ENCODE measurements around the gene CPD.
"Not testable (repeated sequence)": the region's sequence is repeated elsewhere in the genome, so short reads cannot be mapped to it uniquely, and the experiment has no call there.

Gene CPD

DNA sequence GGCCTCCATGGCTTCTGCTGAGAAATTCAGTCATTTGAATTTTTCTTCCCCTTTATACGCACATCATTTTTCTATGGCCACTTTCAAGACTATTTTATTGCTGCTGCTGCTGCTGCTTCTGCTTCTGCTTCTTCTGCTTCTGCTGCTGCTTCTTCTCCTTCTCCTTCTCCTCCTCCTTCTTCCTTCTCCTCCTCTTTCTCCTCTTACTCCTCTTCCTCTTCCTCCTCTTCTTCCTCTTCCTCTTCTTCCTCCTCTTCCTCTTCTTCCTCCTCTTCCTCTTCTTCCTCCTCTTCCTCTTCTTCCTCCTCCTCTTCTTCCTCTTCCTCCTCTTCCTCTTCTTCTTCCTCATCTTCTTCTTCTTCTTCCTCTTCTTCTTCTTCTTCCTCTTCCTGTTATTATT lies 22.4 kb downstream of the CPD start:
- no peak overlapping the region for H3K4me3 ChIP-seq
- no peak overlapping the region for H3K4me2 ChIP-seq
- H4K20me1 ChIP-seq, result peaks cover 0 to 5% (median 0%) of the 10 kb centered on the region in 11 experiments; a peak in 1 of 22 replicates
- H3K27me3 ChIP-seq, result no peaks in the 10 kb centered on the region
- peaks cover 0 to 8% (median 0%) of the 10 kb centered on the region in 11 experiments; a peak in 3 of 22 replicates for H3K36me3 ChIP-seq
- no peak overlapping the region for H3K27ac ChIP-seq
- H3K9ac ChIP-seq, result no peak overlapping the region
- H3K4me1 ChIP-seq, result no peaks in the 10 kb centered on the region
- no peak for TF ChIP-seq Cebpa-rat (IDR thresholded peaks at IDR 0.05)
- H3K9me3 ChIP-seq (replicated peaks in 1 of 11), result peaks cover 0 to 9% (median 0%) of the 10 kb centered on the region in 11 experiments; a peak in 2 of 22 replicates

DNA sequence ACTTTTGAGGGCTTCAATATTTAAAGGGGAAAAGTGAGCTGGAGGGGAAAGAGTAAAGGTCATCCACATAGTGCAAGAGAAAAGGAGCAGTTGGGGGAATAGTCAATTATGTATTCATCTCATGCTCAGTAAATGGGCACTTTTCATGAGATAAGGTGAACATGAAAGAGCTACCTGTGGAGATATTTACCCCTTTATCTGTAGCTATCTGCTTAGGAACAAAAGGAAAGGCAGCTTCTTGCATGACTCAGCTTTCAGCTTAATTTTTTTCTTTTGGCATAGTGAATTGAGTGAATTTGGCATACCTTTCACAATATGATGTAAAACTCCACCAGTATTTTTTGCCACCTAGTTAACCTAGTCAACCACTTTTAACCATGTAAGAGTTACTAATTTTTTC lies 26.4 kb downstream of the CPD start:
- H3K36me3 ChIP-seq, result peaks cover 0 to 8% (median 0%) of the 10 kb centered on the region in 11 experiments; a peak in 3 of 22 replicates
- no peak overlapping the region for H3K9ac ChIP-seq
- H3K27ac ChIP-seq, result no peak overlapping the region
- no peak for TF ChIP-seq Cebpa-rat (IDR thresholded peaks at IDR 0.05)
- H3K4me3 ChIP-seq, result no peak overlapping the region
- no peaks in the 10 kb centered on the region for H3K27me3 ChIP-seq
- no peaks in the 10 kb centered on the region for H3K4me1 ChIP-seq
- H3K9me3 ChIP-seq (replicated peaks in 1 of 11), result peaks cover 0 to 9% (median 0%) of the 10 kb centered on the region in 11 experiments; a peak in 2 of 22 replicates
- H4K20me1 ChIP-seq, result peaks cover 0 to 5% (median 0%) of the 10 kb centered on the region in 11 experiments; a peak in 1 of 22 replicates
- no peak overlapping the region for H3K4me2 ChIP-seq

DNA sequence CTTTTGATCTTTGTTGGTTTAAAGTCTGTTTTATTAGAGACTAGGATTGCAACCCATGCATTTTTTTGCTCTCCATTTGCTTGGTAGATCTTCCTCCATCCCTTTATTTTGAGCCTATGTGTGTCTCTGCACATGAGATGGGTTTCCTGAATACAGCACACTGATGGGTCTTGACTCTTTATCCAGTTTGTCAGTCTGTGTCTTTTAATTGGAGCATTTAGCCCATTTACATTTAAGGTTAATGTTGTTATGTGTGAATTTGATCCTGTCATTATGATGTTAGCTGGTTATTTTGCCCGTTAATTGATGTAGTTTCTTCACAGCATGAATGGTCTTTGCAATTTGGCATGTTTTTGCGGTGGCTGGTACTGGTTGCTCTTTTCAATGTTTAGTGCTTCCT lies 31.9 kb downstream of the CPD start:
- not testable (repeated sequence) for H3K4me3 ChIP-seq

DNA sequence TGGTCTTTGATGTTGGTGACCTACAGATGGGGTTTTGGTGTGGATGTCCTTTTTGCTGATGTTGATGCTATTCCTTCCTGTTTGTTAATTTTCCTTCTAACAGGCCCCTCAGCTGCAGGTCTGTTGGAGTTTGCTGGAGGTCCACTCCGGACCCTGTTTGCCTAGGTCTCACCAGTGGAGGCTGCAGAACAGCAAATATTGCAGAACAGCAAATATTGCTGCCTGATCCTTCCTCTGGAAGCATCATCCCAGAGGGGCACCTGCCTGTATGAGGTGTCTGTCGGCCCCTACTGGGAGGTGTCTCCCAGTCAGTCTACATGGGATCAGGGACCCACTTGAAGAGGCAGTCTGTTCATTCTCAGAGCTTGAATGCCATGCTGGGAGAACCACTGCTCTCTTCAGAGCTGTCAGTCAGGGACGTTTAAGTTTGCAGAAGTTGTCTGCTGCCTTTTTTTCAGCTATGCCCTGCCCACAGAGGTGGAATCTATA lies 33.3 kb downstream of the CPD start:
- H3K27me3 ChIP-seq, H3K4me2 ChIP-seq, H3K36me3 ChIP-seq, H3K9ac ChIP-seq, H3K4me3 ChIP-seq, H3K27ac ChIP-seq, H4K20me1 ChIP-seq, H3K4me1 ChIP-seq: not testable (repeated sequence)
- peaks cover 0 to 18% (median 11%) of the 10 kb centered on the region in 11 experiments; a peak in 12 of 22 replicates for H3K9me3 ChIP-seq (replicated peaks in 1 of 11)

More for the DNA sequence above, 31.9 kb downstream of the CPD start:
- not testable (repeated sequence) for H3K4me1 ChIP-seq, H4K20me1 ChIP-seq, H3K4me2 ChIP-seq, H3K9ac ChIP-seq, H3K36me3 ChIP-seq, H3K27ac ChIP-seq, H3K27me3 ChIP-seq
- peaks cover 0 to 18% (median 11%) of the 10 kb centered on the region in 11 experiments; a peak in 12 of 22 replicates for H3K9me3 ChIP-seq (replicated peaks in 1 of 11)

DNA sequence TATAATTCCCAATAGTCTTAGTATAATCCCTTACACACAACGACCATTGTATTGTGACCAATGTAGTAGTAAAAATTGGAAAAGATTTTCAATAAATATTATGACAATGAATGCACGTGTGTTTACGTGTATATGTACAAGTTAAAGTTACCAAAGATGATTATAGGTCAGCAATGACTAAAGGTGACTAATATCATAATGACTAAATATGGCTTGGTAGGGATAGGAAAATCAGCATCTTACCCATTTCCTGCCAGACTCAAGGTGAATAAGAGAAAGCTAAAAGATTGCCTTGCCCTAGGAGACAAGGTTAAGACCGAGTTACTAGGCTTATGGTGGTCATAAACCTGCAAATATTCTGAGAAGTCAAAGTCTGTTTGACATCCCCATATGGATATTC lies 34.4 kb downstream of the CPD start:
- TF ChIP-seq Cebpa-rat (IDR thresholded peaks at IDR 0.05), result no peak
- Histone ChIP-seq H3K4me2 (no peak overlapping the region), H3K36me3 (peaks cover 0 to 10% (median 5%) of the 10 kb centered on the region in 11 experiments; a peak in 7 of 22 replicates), H4K20me1 (no peaks in the 10 kb centered on the region), H3K27ac (no peak overlapping the region), H3K27me3 (no peaks in the 10 kb centered on the region), H3K9ac (no peak overlapping the region), H3K4me1 (no peaks in the 10 kb centered on the region), H3K4me3 (no peak overlapping the region), H3K9me3 (replicated peaks in 1 of 11) (peaks cover 0 to 18% (median 11%) of the 10 kb centered on the region in 11 experiments; a peak in 12 of 22 replicates)

DNA sequence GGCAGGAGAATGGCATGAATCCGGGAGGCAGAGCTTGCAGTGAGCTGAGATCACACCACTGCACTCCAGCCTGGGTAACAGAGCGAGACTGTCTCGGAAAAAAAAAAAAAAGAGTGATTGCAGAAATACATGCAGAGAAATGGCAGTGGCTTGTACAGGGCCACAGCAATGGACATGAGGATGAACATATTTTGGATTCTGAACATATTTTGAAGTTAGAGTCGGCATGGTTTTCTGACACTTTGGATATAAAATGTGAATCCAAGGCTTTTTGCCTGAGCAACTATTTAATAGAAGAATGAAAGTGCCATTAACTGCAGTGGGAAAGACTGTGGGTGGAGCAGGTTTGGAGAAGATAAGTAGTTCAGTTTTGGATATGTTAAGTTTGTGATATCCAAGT lies 35.8 kb downstream of the CPD start:
- Histone ChIP-seq H3K4me3 (no peak overlapping the region), H3K9me3 (replicated peaks in 1 of 11) (peaks cover 0 to 18% (median 11%) of the 10 kb centered on the region in 11 experiments; a peak in 12 of 22 replicates), H4K20me1 (no peaks in the 10 kb centered on the region), H3K27me3 (no peaks in the 10 kb centered on the region), H3K4me2 (no peak overlapping the region), H3K27ac (no peak overlapping the region), H3K4me1 (no peaks in the 10 kb centered on the region), H3K9ac (no peak overlapping the region), H3K36me3 (peaks cover 0 to 10% (median 5%) of the 10 kb centered on the region in 11 experiments; a peak in 7 of 22 replicates)
- TF ChIP-seq Cebpa-rat (IDR thresholded peaks at IDR 0.05), result no peak

DNA sequence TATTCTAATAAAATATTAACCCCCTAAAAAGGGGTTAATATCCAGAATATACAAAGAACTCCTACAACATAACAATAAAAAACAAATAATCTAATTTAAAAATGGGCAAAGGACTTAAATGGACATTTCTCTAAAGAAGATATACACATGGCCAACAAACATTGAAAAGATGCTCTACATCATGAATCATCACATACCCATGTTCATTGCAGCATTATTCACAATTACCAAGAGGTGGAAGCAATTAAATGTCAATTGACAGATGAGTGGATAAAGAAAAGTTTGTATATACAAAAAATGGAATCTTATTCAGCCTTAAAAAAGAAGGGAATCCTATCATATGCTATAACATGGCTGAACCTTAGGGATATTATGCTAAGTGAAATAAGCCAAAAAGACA lies 36.8 kb downstream of the CPD start:
- Histone ChIP-seq H3K36me3 (peaks cover 0 to 10% (median 5%) of the 10 kb centered on the region in 11 experiments; a peak in 7 of 22 replicates), H3K9me3 (replicated peaks in 1 of 11) (peaks cover 0 to 18% (median 11%) of the 10 kb centered on the region in 11 experiments; a peak in 12 of 22 replicates), H3K27ac (no peak overlapping the region), H3K9ac (no peak overlapping the region), H3K4me1 (no peaks in the 10 kb centered on the region), H3K4me2 (no peak overlapping the region), H4K20me1 (no peaks in the 10 kb centered on the region), H3K27me3 (no peaks in the 10 kb centered on the region), H3K4me3 (no peak overlapping the region)
- TF ChIP-seq Cebpa-rat (IDR thresholded peaks at IDR 0.05), result no peak

DNA sequence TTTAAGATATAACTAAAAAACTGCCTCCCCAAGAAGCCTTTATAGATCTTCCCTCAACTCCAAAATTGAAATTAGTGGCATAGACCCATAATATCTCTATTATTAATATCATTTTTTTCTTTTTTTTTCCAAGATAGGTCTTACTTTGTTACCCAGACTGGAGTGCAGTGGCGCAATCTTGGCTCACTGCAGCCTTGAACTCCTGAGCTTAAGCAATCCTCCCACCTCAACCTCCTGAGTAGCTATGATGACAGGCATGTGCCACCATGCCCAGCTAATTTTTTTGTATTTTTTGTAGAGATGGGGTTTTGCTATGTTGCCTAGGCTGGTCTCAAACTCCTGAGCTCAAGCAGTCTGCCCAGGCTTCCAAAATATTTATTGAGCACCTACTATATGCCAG lies 39.3 kb downstream of the CPD start:
- H3K9ac ChIP-seq; H3K27me3 ChIP-seq; H3K4me3 ChIP-seq; H3K9me3 ChIP-seq (replicated peaks in 1 of 11); H3K4me2 ChIP-seq; H3K4me1 ChIP-seq; H3K27ac ChIP-seq; H4K20me1 ChIP-seq: not testable (repeated sequence)
- peaks cover 5 to 24% (median 13%) of the 10 kb centered on the region in 11 experiments; a peak in 20 of 22 replicates for H3K36me3 ChIP-seq

DNA sequence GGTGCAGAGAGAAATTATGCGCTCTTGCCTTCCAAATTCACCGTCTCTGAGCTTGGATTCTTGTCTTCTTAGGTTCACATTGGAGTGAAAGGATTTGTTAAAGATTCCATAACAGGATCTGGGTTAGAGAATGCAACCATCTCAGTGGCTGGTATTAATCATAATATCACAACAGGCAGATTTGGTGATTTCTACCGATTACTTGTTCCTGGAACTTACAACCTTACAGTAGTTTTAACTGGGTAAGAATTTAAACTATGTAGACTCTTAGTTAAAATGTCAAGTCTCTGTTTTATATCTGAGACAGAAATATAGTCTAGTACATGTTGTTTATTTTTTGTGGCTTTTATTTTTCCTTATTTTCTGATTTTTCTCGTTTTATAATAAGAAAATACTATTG lies 42.9 kb downstream of the CPD start:
- Histone ChIP-seq H3K27me3 (no peaks in the 10 kb centered on the region), H3K4me2 (no peak overlapping the region), H3K27ac (no peak overlapping the region), H3K9me3 (replicated peaks in 1 of 11) (no peaks in the 10 kb centered on the region), H4K20me1 (no peaks in the 10 kb centered on the region), H3K4me3 (no peak overlapping the region), H3K9ac (no peak overlapping the region), H3K36me3 (peaks cover 11 to 53% (median 31%) of the 10 kb centered on the region in 11 experiments; a peak in 21 of 22 replicates), H3K4me1 (no peaks in the 10 kb centered on the region)
- TF ChIP-seq Cebpa-rat (IDR thresholded peaks at IDR 0.05), result no peak

DNA sequence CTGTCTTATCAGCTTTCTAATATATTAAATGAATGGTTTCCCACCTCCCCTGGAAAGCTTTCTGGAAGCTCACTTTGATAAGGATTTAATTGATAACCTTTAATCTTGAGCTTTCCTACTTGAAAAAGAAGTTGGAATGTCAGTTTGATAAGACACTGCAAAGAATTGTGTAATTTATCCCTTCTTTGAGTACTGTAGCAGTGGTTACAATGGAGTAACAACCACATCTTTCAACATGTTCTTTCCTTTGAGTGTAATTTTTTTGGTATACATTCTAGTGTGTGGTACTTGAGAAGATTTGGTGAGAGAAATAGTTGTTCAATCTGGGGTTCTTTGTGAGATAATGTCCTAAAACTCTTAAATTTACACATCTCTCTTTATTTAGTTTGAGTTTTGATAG lies 43.4 kb downstream of the CPD start:
- no peak overlapping the region for H3K9ac ChIP-seq
- peaks cover 11 to 56% (median 31%) of the 10 kb centered on the region in 11 experiments; a peak in 21 of 22 replicates for H3K36me3 ChIP-seq
- no peaks in the 10 kb centered on the region for H4K20me1 ChIP-seq
- no peaks in the 10 kb centered on the region for H3K27me3 ChIP-seq
- no peak for TF ChIP-seq Cebpa-rat (IDR thresholded peaks at IDR 0.05)
- no peaks in the 10 kb centered on the region for H3K4me1 ChIP-seq
- no peak overlapping the region for H3K4me2 ChIP-seq
- no peaks in the 10 kb centered on the region for H3K9me3 ChIP-seq (replicated peaks in 1 of 11)
- no peak overlapping the region for H3K4me3 ChIP-seq
- no peak overlapping the region for H3K27ac ChIP-seq

Measured in BLaER1 treated with 17β-estradiol and CSF1 and Interleukin-3, amounts not matched to agents 10 nM and 100 nM (cell line).